ENCODE measurements around the gene YTHDF1.
"Not testable (repeated sequence)": the region's sequence is repeated elsewhere in the genome, so short reads cannot be mapped to it uniquely, and the experiment has no call there.

Gene YTHDF1

GRCh38 chr20:63226042-63226943 is 10.4 kb upstream of the YTHDF1 start:
- DNase-seq: no peak

GRCh38 chr20:63225082-63225454 is 9.1 kb upstream of the YTHDF1 start:
- no peak for DNase-seq

DNA sequence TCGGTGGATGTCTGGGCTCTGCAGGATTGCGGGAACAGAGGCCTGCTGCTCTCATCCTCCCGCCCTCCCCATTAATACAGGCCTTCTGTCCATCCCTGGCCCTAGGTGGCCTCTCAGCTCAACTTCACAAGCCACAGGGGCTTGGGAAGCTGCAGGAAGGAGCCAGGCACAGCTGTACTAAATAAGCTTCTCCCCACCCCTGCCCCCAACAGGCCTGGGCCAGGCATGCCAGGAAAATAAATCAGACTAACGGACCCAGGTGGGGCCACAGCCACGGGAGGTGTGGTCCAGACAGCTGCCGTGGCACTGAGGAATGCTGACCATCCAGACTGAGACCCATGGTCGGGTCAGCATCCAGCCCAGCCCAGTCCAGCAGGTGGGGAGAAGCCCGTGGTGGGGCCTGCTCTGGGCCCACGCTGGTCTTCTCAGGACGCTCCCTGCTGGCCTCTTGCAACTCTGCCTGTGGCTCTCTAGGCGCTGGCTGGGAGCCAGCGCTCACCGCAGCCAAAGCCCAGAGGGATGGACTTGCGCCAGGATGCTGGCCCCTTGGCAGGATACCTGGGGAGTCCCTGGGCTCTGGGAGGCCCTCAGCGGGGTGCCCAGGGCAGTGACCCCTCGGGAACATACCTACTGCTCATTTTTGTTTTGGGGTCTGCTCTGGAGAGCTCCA is 8.6 kb upstream of the YTHDF1 start:
- DNase-seq: peak; percentile 32

- DNase-seq: no peak
These were observed 7.9 kb upstream of the YTHDF1 start for GRCh38 chr20:63223826-63224207.

GRCh38 chr20:63223121-63223825 is 7.3 kb upstream of the YTHDF1 start:
- peak; percentile 9 for DNase-seq

GRCh38 chr20:63222541-63222940 is 6.6 kb upstream of the YTHDF1 start:
- no peak for DNase-seq

- not testable (repeated sequence) for DNase-seq
These were observed 5.6 kb upstream of the YTHDF1 start for GRCh38 chr20:63221400-63222053.

DNA sequence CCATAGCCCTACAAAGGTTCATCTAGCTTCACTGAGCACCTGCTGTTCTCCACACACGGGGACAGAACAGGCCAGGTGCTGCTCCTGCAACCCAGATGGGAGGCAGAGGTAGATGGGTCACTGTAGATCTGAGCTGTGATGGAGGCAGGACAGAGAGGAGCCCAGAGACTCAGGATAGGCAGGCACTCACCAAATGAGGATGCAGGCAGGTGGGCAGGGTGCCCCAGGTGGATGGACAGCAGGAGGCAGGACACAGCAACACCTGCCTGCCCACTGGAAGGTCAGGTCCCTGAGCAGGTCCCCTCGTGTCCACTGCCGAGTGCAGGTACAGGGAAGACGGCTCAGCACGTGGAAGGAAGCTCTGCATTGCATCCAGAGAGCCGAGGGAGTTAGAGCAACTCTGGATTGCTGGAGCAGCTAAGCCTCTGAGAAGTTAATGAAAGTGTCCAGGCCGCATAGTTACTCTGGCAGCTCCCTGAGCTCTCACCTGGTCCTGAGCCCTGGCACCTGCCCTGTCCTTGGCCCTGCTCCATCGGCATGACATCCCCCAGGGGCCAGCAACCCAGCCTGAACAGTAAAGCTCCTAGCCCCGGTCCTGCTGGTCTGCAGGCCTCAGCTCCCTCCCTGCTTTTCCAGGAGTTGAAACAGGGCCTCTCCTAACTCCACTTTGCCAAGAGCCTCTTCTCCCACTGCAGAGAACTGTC is 4.9 kb upstream of the YTHDF1 start:
- no peak for DNase-seq

GRCh38 chr20:63219866-63220521 is 4.1 kb upstream of the YTHDF1 start:
- DNase-seq: no peak

DNA sequence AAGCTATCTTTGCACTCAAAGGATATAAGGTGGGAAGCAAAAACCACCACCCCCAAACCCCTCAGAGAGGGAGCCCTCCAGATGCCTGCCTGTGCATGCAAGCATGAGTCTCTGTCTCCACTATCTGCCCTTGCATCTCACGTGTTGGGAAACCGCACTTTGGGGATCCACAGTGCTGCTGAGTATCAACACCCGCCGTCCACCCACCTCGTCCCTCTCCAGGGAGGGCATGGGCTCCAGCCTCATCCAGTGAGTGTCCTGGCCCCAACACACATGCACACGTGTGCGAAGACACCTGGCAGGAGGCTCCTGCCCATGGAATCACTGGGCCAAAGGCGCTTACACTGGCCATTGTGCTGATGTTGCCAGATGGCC is 3.5 kb upstream of the YTHDF1 start:
- DNase-seq: no peak

GRCh38 chr20:63218701-63219446 is 2.9 kb upstream of the YTHDF1 start:
- no peak for DNase-seq

DNA sequence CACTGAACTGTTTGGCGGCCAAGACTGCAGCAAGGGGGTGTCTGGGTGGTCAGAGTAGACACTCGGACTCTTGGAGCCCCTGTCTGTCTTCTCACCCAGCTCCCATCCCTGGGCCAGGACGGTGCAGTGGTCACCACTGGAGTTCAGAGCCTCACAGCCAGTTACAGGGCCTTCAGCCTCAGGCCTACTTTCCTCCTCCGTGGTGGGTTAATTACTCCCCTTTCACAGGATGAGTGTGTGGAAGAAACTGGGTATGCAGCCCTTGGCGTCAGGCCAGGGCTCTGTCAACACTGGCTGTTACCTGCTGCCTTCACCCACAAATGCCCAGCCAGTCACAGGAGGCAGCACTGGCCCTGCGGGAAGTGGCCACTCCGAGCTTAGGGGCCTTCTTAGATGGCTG is 1.8 kb upstream of the YTHDF1 start:
- DNase-seq: no peak

DNA sequence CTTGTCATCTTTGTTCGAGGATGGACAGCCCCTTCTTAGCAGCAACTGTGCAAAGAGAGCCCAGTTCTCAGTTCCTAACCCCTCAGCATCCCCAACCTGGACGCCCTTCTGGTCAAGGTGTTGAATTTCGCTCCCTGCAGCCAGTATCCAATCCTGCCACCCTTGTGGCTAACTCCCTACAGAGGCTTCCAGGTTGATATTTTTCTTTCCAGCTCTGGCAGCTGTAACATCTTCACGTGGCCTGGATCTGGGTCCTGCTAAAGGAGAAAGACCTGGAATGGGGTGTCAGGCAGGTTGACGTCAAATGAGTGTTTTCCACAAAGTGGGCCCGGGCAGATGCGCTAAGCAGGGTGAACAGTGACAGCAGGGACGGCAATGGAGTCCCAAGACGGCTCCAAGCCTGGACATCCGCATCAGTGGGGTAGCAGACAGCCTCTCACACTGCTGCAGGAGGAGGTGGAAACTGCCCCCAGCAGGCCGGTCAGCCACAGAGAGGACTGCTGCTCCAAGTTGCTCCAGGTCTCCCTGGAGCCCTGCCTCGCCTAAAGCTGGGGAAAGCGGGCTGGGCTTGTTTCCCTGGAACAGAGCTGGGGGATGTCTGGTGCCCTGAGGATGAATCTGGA is 1.0 kb upstream of the YTHDF1 start:
- DNase-seq: no peak

DNA sequence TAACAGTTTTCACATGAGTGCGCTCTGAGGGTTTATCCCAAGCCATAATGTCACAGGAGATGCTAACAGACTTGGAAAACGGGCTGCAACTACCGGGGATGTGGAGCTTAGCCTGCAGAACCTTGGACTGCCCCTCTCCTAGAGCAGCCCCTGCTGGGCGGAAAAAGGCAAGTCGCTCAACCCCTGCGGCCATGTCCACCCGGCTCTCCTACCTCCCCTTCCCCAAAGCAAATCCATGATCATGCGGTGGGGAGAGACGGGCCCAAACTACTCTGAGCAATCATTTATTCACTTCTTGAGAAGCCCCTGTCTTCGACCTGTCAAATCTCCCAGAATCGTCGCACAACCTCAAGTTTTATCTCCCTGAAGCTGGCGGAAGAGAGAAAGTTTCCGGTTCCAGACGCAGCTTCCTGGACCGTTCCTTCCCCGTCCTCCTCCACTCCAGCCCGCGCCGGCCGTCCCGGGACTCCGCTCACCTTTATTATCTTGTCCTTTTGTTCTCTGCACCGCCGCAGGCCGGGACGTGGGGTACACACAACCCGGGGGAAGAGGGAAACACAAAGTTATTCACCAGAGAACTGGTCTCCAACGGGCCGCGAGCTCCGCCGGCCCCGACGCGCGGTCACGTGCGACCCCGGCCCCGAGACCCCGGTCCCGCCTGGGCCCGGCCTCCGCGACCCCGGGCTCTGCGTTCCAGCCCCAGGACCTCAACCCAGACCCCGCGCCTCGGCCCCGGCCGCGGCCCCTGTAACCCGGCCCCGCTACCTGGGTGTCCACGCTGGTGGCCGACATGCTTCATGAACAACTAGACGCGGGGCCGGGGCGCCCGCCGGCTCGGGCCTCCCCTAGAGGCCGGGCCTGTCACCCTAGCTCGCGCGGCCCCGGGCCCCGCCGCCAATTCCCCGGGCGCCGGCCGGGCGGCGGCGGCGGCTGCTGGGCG is 560 bp downstream of the YTHDF1 start:
- no peak for DNase-seq

DNA sequence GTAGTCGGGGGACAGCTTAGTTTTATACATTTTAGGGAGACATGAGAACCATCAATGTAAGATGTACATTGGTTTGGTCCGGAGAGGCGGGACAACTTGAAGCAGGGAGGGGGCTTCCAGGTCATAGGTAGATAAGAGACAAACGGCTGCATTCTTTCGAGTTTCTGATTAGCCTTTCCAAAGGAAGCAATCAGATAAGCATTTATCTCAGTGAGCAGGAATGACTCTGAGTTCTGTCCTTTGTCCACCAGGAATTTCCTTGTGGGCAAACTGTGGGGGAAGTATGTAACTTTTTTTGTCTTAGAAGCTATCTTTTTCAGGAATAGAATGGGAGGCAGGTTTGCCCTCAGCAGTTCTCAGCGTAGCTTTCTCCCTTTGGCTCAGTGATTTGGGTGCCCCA is 1.4 kb downstream of the YTHDF1 start:
- no peak for DNase-seq

GRCh38 chr20:63212792-63213191 is 3.1 kb downstream of the YTHDF1 start:
- DNase-seq: no peak

DNA sequence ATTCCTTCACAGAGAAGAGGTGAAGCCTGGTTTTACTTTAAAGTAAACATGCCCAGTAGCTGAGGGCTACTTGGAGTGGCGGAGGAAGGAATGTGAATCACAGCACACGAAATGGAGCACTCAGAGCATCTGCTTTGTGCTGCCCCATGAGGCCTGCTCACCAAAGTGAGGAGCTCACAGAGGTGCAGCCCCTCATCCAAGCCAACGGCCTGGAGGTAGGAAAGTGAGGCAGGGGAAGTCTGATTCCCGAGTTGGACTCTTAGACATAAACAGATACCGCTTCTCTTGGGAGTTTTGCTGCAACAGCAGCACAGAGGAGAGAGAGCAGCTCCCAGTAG is 3.6 kb downstream of the YTHDF1 start:
- DNase-seq: no peak

DNA sequence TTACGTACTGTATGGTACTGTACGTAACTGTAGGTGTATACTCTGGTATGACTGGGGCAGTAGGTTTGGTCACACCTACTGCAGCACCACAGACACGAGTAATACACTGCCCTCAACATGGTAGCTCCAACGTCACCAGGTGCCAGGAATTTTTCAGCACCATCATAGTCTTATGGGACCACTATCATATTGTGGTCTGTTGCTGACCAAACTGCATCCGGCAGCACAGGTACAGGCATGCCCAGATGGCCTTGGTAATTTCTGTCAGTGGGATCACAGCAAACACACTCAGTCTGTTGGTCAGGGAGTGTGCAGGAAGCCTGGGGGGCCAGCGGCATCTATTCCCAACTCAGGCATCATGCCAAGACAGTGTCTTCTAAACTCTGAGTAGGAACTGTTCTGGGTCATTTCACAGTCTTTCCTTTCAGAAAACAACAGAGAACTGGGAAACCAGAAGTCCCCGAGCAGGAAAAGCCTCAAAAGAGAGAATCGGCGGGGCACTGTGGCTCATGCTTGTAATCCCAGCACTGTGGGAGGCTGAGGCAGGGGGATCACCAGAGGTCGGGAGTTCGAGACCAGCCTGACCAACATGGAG is 5.8 kb downstream of the YTHDF1 start:
- DNase-seq: no peak

DNA sequence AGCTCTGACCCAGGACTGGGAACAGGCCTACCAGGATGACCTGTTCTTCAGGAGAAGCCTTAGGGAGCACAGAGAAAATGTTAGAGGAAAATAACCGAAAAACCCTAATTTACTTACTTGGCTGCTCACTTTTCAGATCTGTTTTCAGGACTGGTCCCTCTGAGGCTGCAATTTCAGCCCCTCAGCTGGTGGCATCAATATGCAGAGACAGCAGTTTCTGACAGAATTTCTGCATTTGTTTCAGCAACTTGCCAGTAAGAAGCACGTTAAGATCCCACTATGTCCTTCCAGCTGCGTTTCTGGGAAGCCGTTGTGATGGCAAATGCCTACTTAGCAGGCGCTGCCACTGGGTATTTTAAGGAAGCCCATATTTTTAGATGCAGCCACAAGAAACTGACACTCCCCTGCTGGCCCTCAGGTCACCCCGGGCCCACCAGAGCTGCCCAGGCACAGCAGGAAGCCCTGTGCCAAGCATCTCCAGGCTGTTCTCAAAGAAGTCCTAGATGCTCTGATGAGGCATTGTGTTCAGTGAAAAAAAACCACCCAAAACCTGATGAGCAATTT is 7.5 kb downstream of the YTHDF1 start:
- DNase-seq: peak; percentile 7

Data from midbrain (tissue), 1 donor.